HEK293 (cell line): Measurements from ENCODE around the gene UBE2V1.

Experiments used
- CTCF ChIA-PET: fragments of 350-600 bp; formaldehyde crosslinking; extraction: SDS; loops from one replicate; lab custom pipeline; 2021; ENCODE audit warnings: antibody characterized with exemption; lab: Yijun Ruan, JAX
- POLR2A ChIA-PET: fragments of 300-600 bp; formaldehyde crosslinking; extraction: SDS; loops from one replicate; lab custom pipeline; 2020; ENCODE audit warnings: antibody characterized with exemption, inconsistent platforms; lab: Yijun Ruan, JAX
- H3K27ac ChIP-seq: fragments of 200-500 bp; sonication (Bioruptor generic); 2 replicates; pipeline ENCODE4 v1.5.1; 2014; ENCODE audit warnings: low read depth, low read length, control low read depth, inconsistent platforms; ENCODE audit errors: extremely low read depth
- H3K36me3 ChIP-seq, 2 experiments: fragments of 200-500 bp in 1 of 2; sonication (Bioruptor generic) in 1 of 2; 1 replicate in 1 of 2; 2 replicates in 1 of 2; pipeline ENCODE4 v1.5.1; 2014 to 2017; ENCODE audit warnings: inconsistent platforms in 2 of 2, low read length in 2 of 2; ENCODE audit not compliant: control insufficient read depth in 2 of 2, insufficient read depth in 1 of 2
- H3K4me1 ChIP-seq: fragments of 200-500 bp; sonication (Bioruptor generic); 2 replicates; pipeline ENCODE4 v1.5.1; 2014; ENCODE audit warnings: mild to moderate bottlenecking, low read length, inconsistent platforms; ENCODE audit not compliant: control insufficient read depth, insufficient read depth
- H3K4me3 ChIP-seq: 2 replicates; pipeline ENCODE4 v1.5.1; 2011; ENCODE audit warnings: low read depth, mild to moderate bottlenecking, control low read depth, low read length, moderate library complexity
- H3K9me3 ChIP-seq: fragments of 200-500 bp; sonication (Bioruptor generic); 2 replicates; pipeline ENCODE4 v1.5.1; 2014; ENCODE audit warnings: low read depth, low read length, inconsistent platforms; ENCODE audit not compliant: control insufficient read depth, insufficient read depth
- EGR2 ChIP-seq: fragments of 450-650 bp; formaldehyde crosslinking; IDR thresholded peaks from 2 replicates; pipeline ENCODE4 v1.5.1; 2016; ENCODE audit warnings: low read depth, missing biosample characterization, missing genetic modification characterization
- HOXA7 ChIP-seq: sonication (generic); formaldehyde crosslinking; IDR thresholded peaks from 2 replicates; pipeline ENCODE4 v1.8.1; 2022; ENCODE audit warnings: missing genetic modification reagents, borderline replicate concordance
- IKZF3 ChIP-seq: fragments of 450-650 bp; IDR thresholded peaks from 2 replicates; pipeline ENCODE4 v1.5.0; 2018; ENCODE audit warnings: missing biosample characterization, mild to moderate bottlenecking, missing genetic modification characterization, moderate library complexity
- PRDM10 ChIP-seq: fragments of 450-650 bp; formaldehyde crosslinking; IDR thresholded peaks from 2 replicates; pipeline ENCODE4 v1.5.1; 2016; ENCODE audit warnings: missing biosample characterization, missing genetic modification characterization
- PRDM4 ChIP-seq: fragments of 450-650 bp; formaldehyde crosslinking; IDR thresholded peaks from 2 replicates; pipeline ENCODE4 v1.5.1; 2017; ENCODE audit warnings: missing biosample characterization, missing genetic modification characterization
- SP3 ChIP-seq: fragments of 450-650 bp; formaldehyde crosslinking; IDR thresholded peaks from 2 replicates; pipeline ENCODE4 v1.5.1; 2016; ENCODE audit warnings: missing biosample characterization, missing genetic modification characterization
- ZFP41 ChIP-seq: fragments of 450-650 bp; formaldehyde crosslinking; IDR thresholded peaks from 2 replicates; pipeline ENCODE4 v1.5.1; 2016; ENCODE audit warnings: missing biosample characterization, missing genetic modification characterization, borderline replicate concordance
- ZIC2 ChIP-seq: fragments of 450-650 bp; formaldehyde crosslinking; IDR thresholded peaks from 2 replicates; pipeline ENCODE4 v1.5.1; 2016; ENCODE audit warnings: missing biosample characterization, missing genetic modification characterization
- ZNF114 ChIP-seq: fragments of 450-650 bp; formaldehyde crosslinking; IDR thresholded peaks from 2 replicates; pipeline ENCODE4 v1.5.0; 2017; ENCODE audit warnings: missing biosample characterization, missing genetic modification characterization
- ZNF473 ChIP-seq: fragments of 450-650 bp; formaldehyde crosslinking; IDR thresholded peaks from 2 replicates; pipeline ENCODE4 v1.5.1; 2017; ENCODE audit warnings: missing biosample characterization, missing genetic modification characterization
- ZNF518A ChIP-seq: fragments of 450-650 bp; formaldehyde crosslinking; conservative IDR thresholded peaks from 2 replicates; pipeline ENCODE4 v1.5.1; 2016; ENCODE audit warnings: low read depth, missing biosample characterization, missing genetic modification characterization
- ZNF529 ChIP-seq: fragments of 450-650 bp; formaldehyde crosslinking; IDR thresholded peaks from 2 replicates; pipeline ENCODE4 v1.5.1; 2017; ENCODE audit warnings: missing genetic modification characterization, missing biosample characterization; ENCODE audit not compliant: insufficient replicate concordance
- ZNF623 ChIP-seq: fragments of 450-650 bp; formaldehyde crosslinking; IDR thresholded peaks from 2 replicates; pipeline ENCODE4 v1.5.1; 2016; ENCODE audit warnings: missing biosample characterization, missing genetic modification characterization
- ZSCAN16 ChIP-seq: fragments of 450-650 bp; formaldehyde crosslinking; IDR thresholded peaks from 2 replicates; pipeline ENCODE4 v1.5.1; 2016; ENCODE audit warnings: missing biosample characterization, missing genetic modification characterization
- ZXDB ChIP-seq: fragments of 450-650 bp; formaldehyde crosslinking; IDR thresholded peaks from 2 replicates; pipeline ENCODE4 v1.5.1; 2016; ENCODE audit warnings: missing biosample characterization, missing genetic modification characterization

Gene UBE2V1

GRCh38 chr20:50038574-50038991, 74.4 kb downstream of the UBE2V1 start:
- no peaks in the 10 kb centered on the region for H3K9me3 ChIP-seq
- ChIA-PET POLR2A (no interaction called here), CTCF (no interaction called here)
- H3K27ac ChIP-seq: no peak overlapping the region
- no peaks in the 10 kb centered on the region for H3K4me1 ChIP-seq
- H3K4me3 ChIP-seq: no peak overlapping the region
- H3K36me3 ChIP-seq: no peaks in the 10 kb centered on the region
- TF ChIP-seq EGR2 (tag by site-specific recombination) (peak; percentile 49; the same call in 1 of the 2 replicates), ZIC2 (0 out of 2 replicates have a peak, but pooled peaks have one; percentile 23), ZNF518A (tag by site-specific recombination) (no peak)

- H3K27ac ChIP-seq: no peak overlapping the region
- no peaks in the 10 kb centered on the region for H3K4me1 ChIP-seq
- ChIA-PET POLR2A (no interaction called here), CTCF (no interaction called here)
- TF ChIP-seq PRDM10 (tag by site-specific recombination): no peak
- TF ChIP-seq ZNF114 (tag by site-specific recombination): no peak
- no peak for TF ChIP-seq ZNF473 (tag by site-specific recombination)
- TF ChIP-seq HOXA7 (CRISPR knock-in tag): no peak
- no peak for TF ChIP-seq SP3 (tag by site-specific recombination)
- no peak for TF ChIP-seq IKZF3 (tag by site-specific recombination)
- no peak overlapping the region for H3K4me3 ChIP-seq
- H3K36me3 ChIP-seq: no peaks in the 10 kb centered on the region
- H3K9me3 ChIP-seq: no peaks in the 10 kb centered on the region
Observed at GRCh38 chr20:50038169-50038568, 74.8 kb downstream of the UBE2V1 start.

GRCh38 chr20:50037575-50037974, 75.4 kb downstream of the UBE2V1 start:
- CTCF ChIA-PET: interaction anchor here (0.6 to 1.5 kb wide), 3 partner anchors 28 to 58 kb away, joined by 3 to 10 read pairs (median 4); no protein-coding TSS in a partner anchor
- Histone ChIP-seq H3K9me3 (no peaks in the 10 kb centered on the region), H3K4me3 (no peak overlapping the region), H3K4me1 (no peaks in the 10 kb centered on the region), H3K27ac (no peak overlapping the region), H3K36me3 (no peaks in the 10 kb centered on the region)
- POLR2A ChIA-PET: no interaction called here
- TF ChIP-seq ZSCAN16 (tag by site-specific recombination): no peak
- TF ChIP-seq ZNF529 (tag by site-specific recombination): no peak
- no peak for TF ChIP-seq ZFP41 (tag by site-specific recombination)
- TF ChIP-seq PRDM4: no peak
- TF ChIP-seq ZXDB (tag by site-specific recombination): no peak
- peak; percentile 93 for TF ChIP-seq ZNF623 (tag by site-specific recombination)
